KMS-11 (cell line): ENCODE data around the gene PPM1H.
A peak's percentile ranks its signal among the peaks of the same experiment; 100 is the strongest.

Source experiments
- H2AFZ ChIP-seq: fragments of 200-600 bp; sonication (generic); 2 replicates; pipeline ENCODE4 v1.6.1; 2016; ENCODE audit warnings: antibody characterized with exemption, mixed run types, low read depth
- H3K27ac ChIP-seq: fragments of 200-600 bp; sonication (generic); 2 replicates; pipeline ENCODE4 v1.6.1; 2016; ENCODE audit warnings: mild to moderate bottlenecking, mixed run types
- H3K27me3 ChIP-seq: fragments of 200-600 bp; sonication (generic); 2 replicates; pipeline ENCODE4 v1.6.1; 2017; ENCODE audit warnings: mild to moderate bottlenecking, low read depth, mixed run types, moderate library complexity; ENCODE audit not compliant: insufficient read depth
- H3K36me3 ChIP-seq: fragments of 200-600 bp; sonication (generic); 2 replicates; pipeline ENCODE4 v1.6.1; 2017; ENCODE audit warnings: mild to moderate bottlenecking, mixed run types; ENCODE audit not compliant: insufficient read depth
- H3K4me1 ChIP-seq: fragments of 200-600 bp; sonication (generic); 2 replicates; pipeline ENCODE4 v1.6.1; 2016; ENCODE audit warnings: mild to moderate bottlenecking, low read depth, mixed run types; ENCODE audit not compliant: poor library complexity, severe bottlenecking
- H3K4me2 ChIP-seq: fragments of 200-600 bp; sonication (generic); 2 replicates; pipeline ENCODE4 v1.7.0; 2016; ENCODE audit warnings: mild to moderate bottlenecking, mixed run types
- H3K4me3 ChIP-seq: fragments of 200-600 bp; sonication (generic); IDR thresholded peaks from 2 replicates; pipeline ENCODE4 v1.6.1; 2017; ENCODE audit warnings: low read depth, low read length, mixed read lengths; ENCODE audit not compliant: insufficient read depth
- H3K79me2 ChIP-seq: fragments of 200-600 bp; sonication (generic); 2 replicates; pipeline ENCODE4 v1.6.1; 2016; ENCODE audit warnings: low read depth, mixed run types; ENCODE audit not compliant: insufficient read depth
- H3K9ac ChIP-seq: fragments of 200-600 bp; sonication (generic); 2 replicates; pipeline ENCODE4 v1.6.1; 2016; ENCODE audit warnings: mild to moderate bottlenecking, mixed run types
- H4K20me1 ChIP-seq: fragments of 200-600 bp; sonication (generic); 2 replicates; pipeline ENCODE4 v1.6.1; 2016; ENCODE audit warnings: mild to moderate bottlenecking, mixed run types; ENCODE audit not compliant: insufficient read depth
- CTCF ChIP-seq: fragments of 200-600 bp; sonication (generic); conservative IDR thresholded peaks from 2 replicates; pipeline ENCODE4 v1.6.1; 2017; ENCODE audit warnings: low read depth, mild to moderate bottlenecking, antibody characterized with exemption, low read length, moderate library complexity, mixed read lengths

The PPM1H gene

DNA sequence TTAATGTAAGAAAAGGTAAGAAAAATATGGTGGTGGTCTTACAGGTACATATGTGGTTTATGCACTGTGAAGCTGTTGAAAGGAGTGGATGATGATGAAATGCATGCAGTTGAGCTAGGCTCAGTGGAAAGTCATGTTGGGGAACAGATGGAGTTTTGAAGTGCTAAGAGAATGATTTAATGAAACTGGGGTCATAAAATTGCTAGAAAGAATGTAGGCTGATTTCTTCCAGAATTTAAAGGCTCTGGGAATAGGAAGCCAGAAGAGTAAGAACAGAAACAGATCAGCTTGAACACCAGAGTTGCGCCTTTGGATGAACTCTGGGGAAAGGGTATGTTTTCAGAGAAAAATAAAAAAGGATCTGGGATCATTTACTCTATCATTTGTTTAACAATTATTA is 321.9 kb downstream of the PPM1H start:
- Histone ChIP-seq H3K4me3 (no peak overlapping the region), H4K20me1 (no peaks in the 10 kb centered on the region), H3K9ac (no peak overlapping the region), H3K36me3 (no peaks in the 10 kb centered on the region), H2AFZ (no peak overlapping the region), H3K4me2 (no peak overlapping the region), H3K27me3 (no peaks in the 10 kb centered on the region), H3K27ac (no peak overlapping the region), H3K4me1 (peaks cover 4% of the 10 kb centered on the region), H3K79me2 (no peaks in the 10 kb centered on the region)
- TF ChIP-seq CTCF, result no peak

- Histone ChIP-seq H3K4me3 (no peak overlapping the region), H3K9ac (no peak overlapping the region), H3K27me3 (no peaks in the 10 kb centered on the region), H2AFZ (no peak overlapping the region), H3K4me2 (no peak overlapping the region), H4K20me1 (no peaks in the 10 kb centered on the region), H3K27ac (no peak overlapping the region), H3K79me2 (peaks cover 26% of the 10 kb centered on the region), H3K4me1 (peaks cover 19% of the 10 kb centered on the region), H3K36me3 (no peaks in the 10 kb centered on the region)
- TF ChIP-seq CTCF, result no peak
Measured at GRCh38 chr12:62606654-62607053, 328.3 kb downstream of the PPM1H start.

GRCh38 chr12:62605981-62606380 is 329.0 kb downstream of the PPM1H start:
- Histone ChIP-seq H3K9ac (no peak overlapping the region), H2AFZ (no peak overlapping the region), H3K27me3 (no peaks in the 10 kb centered on the region), H3K4me3 (no peak overlapping the region), H4K20me1 (no peaks in the 10 kb centered on the region), H3K27ac (no peak overlapping the region), H3K36me3 (no peaks in the 10 kb centered on the region), H3K4me2 (no peak overlapping the region), H3K79me2 (peaks cover 26% of the 10 kb centered on the region), H3K4me1 (peaks cover 26% of the 10 kb centered on the region)
- no peak for TF ChIP-seq CTCF

DNA sequence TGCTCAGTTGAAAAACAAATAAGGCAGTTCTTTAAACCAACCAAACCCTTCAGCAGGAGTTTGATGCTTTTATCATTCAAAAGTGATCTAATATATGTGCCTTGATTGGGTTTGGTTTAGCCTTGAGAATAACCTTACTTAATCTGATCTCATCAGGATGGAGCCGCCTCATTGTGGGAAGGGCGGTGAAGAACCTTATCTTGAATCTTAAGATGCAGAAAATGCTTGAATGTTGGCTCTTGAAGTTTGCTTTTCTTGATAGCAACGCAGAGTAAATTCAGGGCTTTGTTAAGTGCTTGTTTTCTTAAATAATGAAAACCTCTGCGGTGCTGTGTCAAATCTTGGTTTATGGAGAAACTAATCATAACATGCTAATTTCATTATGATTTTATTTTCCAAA is 330.1 kb downstream of the PPM1H start:
- no peak for TF ChIP-seq CTCF
- Histone ChIP-seq H3K9ac (peak overlapping the region; percentile 99; the same call in 1 of the 2 replicates), H2AFZ (no peak overlapping the region), H3K27ac (peak overlapping the region; percentile 100; the same call in 1 of the 2 replicates), H3K4me2 (peak overlapping the region; percentile 80), H3K79me2 (peaks cover 26% of the 10 kb centered on the region), H3K27me3 (no peaks in the 10 kb centered on the region), H3K4me3 (no peak overlapping the region), H3K4me1 (peaks cover 34% of the 10 kb centered on the region), H4K20me1 (no peaks in the 10 kb centered on the region), H3K36me3 (no peaks in the 10 kb centered on the region)
